A549 (cell line): ENCODE measurements around the gene MAP3K20. TPM values are rescaled to one million over a fixed set of nuclear protein-coding genes. Genes with fewer than 3 reads are reported as not detected.
A peak's percentile ranks its signal among the peaks of the same experiment; 100 is the strongest.

Experiments used
- ATAC-seq, 2 experiments: fragments of 200-7000 bp in 1 of 2; fragments of >200 bp in 1 of 2; cut with Nextera tagmentation in 1 of 2; cut with Tn5 transposase in 1 of 2; 3 replicates each; pipeline versions ENCODE4 v1.8.0 to v1.9.1; 2018 to 2020; ENCODE audit warnings: mild to moderate bottlenecking in 1 of 2, moderate library complexity in 1 of 2
- CTCF ChIA-PET: fragments of 300-600 bp; sonication (Branson Sonifier 250); formaldehyde crosslinking; extraction: SDS; loops from one replicate; lab custom pipeline; 2021; ENCODE audit warnings: antibody characterized with exemption, inconsistent platforms; lab: Yijun Ruan, JAX
- POLR2A ChIA-PET: fragments of 350-600 bp; formaldehyde crosslinking; extraction: SDS; loops from one replicate; lab custom pipeline; 2021; ENCODE audit warnings: antibody characterized with exemption, inconsistent platforms; lab: Yijun Ruan, JAX
- DNase-seq, 2 experiments: peaks; one replicate each; pipeline versions ENCODE4 v3.0.0 to v3.0.0-alpha.2; 2011 to 2016; ENCODE audit warnings: low read depth in 1 of 2, low spot score in 1 of 2
- FAIRE-seq: peaks from 2 replicates; lab custom pipeline; 2011; peaks lifted over from hg19 to GRCh38; lab: Jason Lieb, UNC
- H3K27ac ChIP-seq, 2 experiments: fragments of >200 bp; sonication (Bioruptor Twin); formaldehyde crosslinking; 3 replicates each; pipeline ENCODE4 v1.5.1; 2016 to 2017
- H3K4me1 ChIP-seq: fragments of >200 bp; sonication (Bioruptor Twin); formaldehyde crosslinking; 3 replicates; pipeline ENCODE4 v1.6.1; 2016
- H3K4me2 ChIP-seq: fragments of >200 bp; sonication (Bioruptor Twin); formaldehyde crosslinking; 3 replicates; pipeline ENCODE4 v1.6.1; 2016
- H3K4me3 ChIP-seq: fragments of >200 bp; sonication (Bioruptor Twin); formaldehyde crosslinking; 3 replicates; pipeline ENCODE4 v1.5.1; 2016
- H3K9me3 ChIP-seq: fragments of >200 bp; sonication (Bioruptor Twin); formaldehyde crosslinking; 3 replicates; pipeline ENCODE4 v1.6.1; 2016
- BHLHE40 ChIP-seq: IDR thresholded peaks from 2 replicates; pipeline ENCODE4 v1.6.1; 2012; ENCODE audit warnings: low read depth, low read length, inconsistent platforms
- CBX2 ChIP-seq: fragments of 200-600 bp; sonication (generic); IDR thresholded peaks from 2 replicates; pipeline ENCODE4 v1.6.1; 2016; ENCODE audit warnings: low read depth, mild to moderate bottlenecking, borderline replicate concordance
- CBX8 ChIP-seq: fragments of 200-600 bp; sonication (generic); IDR thresholded peaks from 2 replicates; pipeline ENCODE4 v1.6.1; 2016
- CEBPB ChIP-seq, 2 experiments: fragments of >200 bp in 1 of 2; sonication (Bioruptor Twin) in 1 of 2; formaldehyde crosslinking in 1 of 2; IDR thresholded peaks; 2 replicates each; pipeline ENCODE4 v1.6.1; 2012 to 2016
- CHD2 ChIP-seq: fragments of 150-350 bp; IDR thresholded peaks from 2 replicates; pipeline ENCODE4 v1.6.1; 2014; ENCODE audit warnings: low read length; ENCODE audit not compliant: partially characterized antibody
- EHMT2 ChIP-seq: fragments of 200-600 bp; sonication (generic); IDR thresholded peaks from 2 replicates; pipeline ENCODE4 v1.6.1; 2016; ENCODE audit warnings: antibody characterized with exemption, low read depth, mild to moderate bottlenecking, moderate library complexity
- ESRRA ChIP-seq: fragments of 150-350 bp; IDR thresholded peaks from 2 replicates; pipeline ENCODE4 v1.6.1; 2014; ENCODE audit warnings: mild to moderate bottlenecking, low read length, borderline replicate concordance
- FOSL2 ChIP-seq, 2 experiments: fragments of 450-650 bp in 1 of 2; fragments of >200 bp in 1 of 2; sonication (Bioruptor Twin) in 1 of 2; formaldehyde crosslinking; IDR thresholded peaks; 2 replicates each; pipeline versions ENCODE4 v1.5.0 to v1.6.1; 2016 to 2020; ENCODE audit warnings: mild to moderate bottlenecking in 1 of 2, moderate library complexity in 1 of 2
- FOXS1 ChIP-seq: fragments of 250-450 bp; sonication (Bioruptor Pico); IDR thresholded peaks from 2 replicates; pipeline ENCODE4 v1.5.0; 2020; ENCODE audit warnings: mild to moderate bottlenecking, moderate library complexity
- HOXA7 ChIP-seq: fragments of 250-450 bp; sonication (Bioruptor Pico); IDR thresholded peaks from 2 replicates; pipeline ENCODE4 v1.5.0; 2020; ENCODE audit warnings: mild to moderate bottlenecking, moderate library complexity
- HOXB13 ChIP-seq: fragments of 250-450 bp; sonication (Bioruptor Pico); IDR thresholded peaks from 2 replicates; pipeline ENCODE4 v1.5.0; 2020; ENCODE audit warnings: low read depth, mild to moderate bottlenecking, moderate library complexity
- JUN ChIP-seq, 2 experiments: fragments of >200 bp; sonication (Bioruptor Twin); formaldehyde crosslinking; IDR thresholded peaks; 2 replicates in 1 of 2; 3 replicates in 1 of 2; pipeline ENCODE4 v1.6.1; 2016 to 2017
- KDM5A ChIP-seq: fragments of 200-600 bp; sonication (generic); IDR thresholded peaks from 2 replicates; pipeline ENCODE4 v1.6.1; 2016; ENCODE audit warnings: antibody characterized with exemption, mild to moderate bottlenecking
- MAFK ChIP-seq: fragments of 450-650 bp; IDR thresholded peaks from 2 replicates; pipeline ENCODE4 v1.6.1; 2014; ENCODE audit not compliant: partially characterized antibody
- MAZ ChIP-seq: fragments of 150-350 bp; IDR thresholded peaks from 2 replicates; pipeline ENCODE4 v1.6.1; 2014; ENCODE audit warnings: antibody characterized with exemption, low read depth, low read length, borderline replicate concordance
- PHF8 ChIP-seq: fragments of 200-600 bp; sonication (generic); IDR thresholded peaks from 2 replicates; pipeline ENCODE4 v1.6.1; 2016; ENCODE audit warnings: low read depth, mild to moderate bottlenecking, antibody characterized with exemption, moderate library complexity, borderline replicate concordance
- RAD21 ChIP-seq, 2 experiments: fragments of >200 bp in 1 of 2; sonication (Bioruptor Twin) in 1 of 2; formaldehyde crosslinking in 1 of 2; IDR thresholded peaks in 1 of 2; conservative IDR thresholded peaks in 1 of 2; 2 replicates in 1 of 2; 3 replicates in 1 of 2; pipeline ENCODE4 v1.6.1; 2012 to 2018; ENCODE audit warnings: inconsistent platforms in 1 of 2
- RNF2 ChIP-seq: fragments of 200-600 bp; sonication (generic); IDR thresholded peaks from 2 replicates; pipeline ENCODE4 v1.6.1; 2016; ENCODE audit warnings: low read depth, mild to moderate bottlenecking, antibody characterized with exemption, moderate library complexity, borderline replicate concordance
- ZC3H11A ChIP-seq: fragments of 450-650 bp; IDR thresholded peaks from 2 replicates; pipeline ENCODE4 v1.6.1; 2014; ENCODE audit warnings: antibody characterized with exemption, mild to moderate bottlenecking
- ZFP36 ChIP-seq: fragments of 450-650 bp; IDR thresholded peaks from 2 replicates; pipeline ENCODE4 v1.6.1; 2014; ENCODE audit warnings: borderline replicate concordance; ENCODE audit not compliant: partially characterized antibody
- ZNF302 ChIP-seq: fragments of 250-450 bp; sonication (Bioruptor Pico); IDR thresholded peaks from 2 replicates; pipeline ENCODE4 v1.9.0; 2021; ENCODE audit warnings: inconsistent platforms, mild to moderate bottlenecking, moderate library complexity
- WGBS: methylation state at CpG from one replicate; pipeline ENCODE4 v1.1.6; 2017; ENCODE audit errors: missing lambda C conversion rate; 5-methylcytosine and 5-hydroxymethylcytosine counted together
- polyA plus RNA-seq, 4 experiments: library from polyadenylated mRNA; depleted of rRNA in 3 of 4; stranded (reverse); fragments of >200 nt; fragmentation: RNase III in 1 of 4; extraction: RNeasy Plus Mini Kit Qiagen cat#74134 plus additional on column Dnase treatment in 1 of 4; gene quantifications; 2 replicates in 3 of 4; 3 replicates in 1 of 4; pipeline ENCODE4 v1.2.3, GENCODE V29; 2011 to 2017
- TF ChIP-seq, protein P1 (sequence below): IDR thresholded peaks from 2 replicates; pipeline ENCODE4 v1.6.1; 2012
- TF ChIP-seq, protein P2 (sequence below): fragments of >200 bp; sonication (Bioruptor Twin); formaldehyde crosslinking; IDR thresholded peaks from 3 replicates; pipeline ENCODE4 v1.5.1; 2016
- TF ChIP-seq, protein P3 (sequence below): fragments of 250-450 bp; sonication (Bioruptor Pico); IDR thresholded peaks from 2 replicates; pipeline ENCODE4 v1.5.0; 2020; ENCODE audit warnings: low read depth, mild to moderate bottlenecking, moderate library complexity

The MAP3K20 gene
- polyA plus RNA-seq, 2 of the 4 experiments (the other 2 are of a cell fraction) = 34.7 to 80.7 TPM

DNA sequence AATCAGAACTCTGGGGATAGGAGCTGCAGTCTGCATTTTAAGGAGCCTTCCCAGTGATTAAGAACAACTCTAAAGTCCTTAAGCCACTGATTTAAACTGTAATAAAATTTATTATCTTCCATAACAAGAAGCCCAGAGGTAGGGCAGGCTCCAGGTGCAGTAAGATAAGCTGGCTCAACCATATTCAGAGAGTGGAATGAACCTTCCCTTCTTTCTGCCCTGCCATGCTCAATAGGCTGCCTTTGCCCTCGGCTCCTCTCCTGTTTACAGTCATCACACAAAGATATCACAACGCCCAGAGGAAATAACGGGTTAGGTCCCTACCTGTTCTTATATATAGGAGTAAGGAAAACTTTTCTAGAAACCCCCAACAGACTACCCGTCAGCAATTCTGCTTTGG lies 188.5 kb downstream of the MAP3K20 start:
- POLR2A ChIA-PET = no interaction called here
- FAIRE-seq = no peak
- no peak for DNase-seq

DNA sequence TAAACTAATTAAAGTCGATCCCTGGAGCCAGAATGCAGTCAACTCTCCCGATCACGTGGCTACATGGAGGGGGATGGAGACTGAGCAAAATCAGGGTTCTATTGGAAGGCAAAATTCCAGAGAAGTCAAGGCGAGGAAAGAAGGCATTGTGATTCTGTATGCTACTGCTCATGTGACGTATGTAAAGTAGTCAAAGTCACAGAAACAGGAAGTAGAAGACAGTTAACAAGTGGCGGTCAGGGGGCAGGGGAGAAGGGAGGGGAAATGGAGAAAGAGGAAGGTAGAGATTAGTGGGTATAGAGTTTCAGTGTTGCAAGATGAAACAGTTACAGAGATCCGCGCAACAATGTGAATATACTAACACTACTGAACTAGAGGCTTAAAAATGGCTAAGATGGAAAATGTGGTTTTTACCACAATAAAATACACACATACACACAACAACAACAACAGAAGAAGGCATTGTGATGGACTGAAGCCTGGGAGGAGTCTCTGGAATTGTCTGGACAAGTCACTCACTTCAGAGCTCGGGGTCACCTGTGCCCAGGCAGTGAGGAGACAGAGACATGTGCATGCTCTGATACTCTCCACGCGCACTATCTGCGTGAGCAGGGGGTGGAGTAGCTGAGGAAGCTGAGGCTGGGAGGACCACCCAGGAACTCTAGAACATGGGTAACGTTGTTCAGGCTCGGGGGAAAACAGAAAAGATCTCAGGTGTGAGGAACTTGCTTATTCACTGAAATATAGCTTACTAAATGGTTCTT lies 189.1 kb downstream of the MAP3K20 start:
- no peak for TF ChIP-seq FOXS1 (CRISPR knock-in tag)
- TF ChIP-seq FOSL2 (IDR thresholded peaks at IDR 0.05) = no peak
- no peak for TF ChIP-seq FOSL2 (CRISPR knock-in tag; IDR thresholded peaks at IDR 0.05)
- TF ChIP-seq ZC3H11A = no peak
- TF ChIP-seq EHMT2 = no peak
- TF ChIP-seq BHLHE40 = no peak
- TF ChIP-seq, protein P1, sequence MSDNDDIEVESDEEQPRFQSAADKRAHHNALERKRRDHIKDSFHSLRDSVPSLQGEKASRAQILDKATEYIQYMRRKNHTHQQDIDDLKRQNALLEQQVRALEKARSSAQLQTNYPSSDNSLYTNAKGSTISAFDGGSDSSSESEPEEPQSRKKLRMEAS = no peak
- TF ChIP-seq, protein P2, sequence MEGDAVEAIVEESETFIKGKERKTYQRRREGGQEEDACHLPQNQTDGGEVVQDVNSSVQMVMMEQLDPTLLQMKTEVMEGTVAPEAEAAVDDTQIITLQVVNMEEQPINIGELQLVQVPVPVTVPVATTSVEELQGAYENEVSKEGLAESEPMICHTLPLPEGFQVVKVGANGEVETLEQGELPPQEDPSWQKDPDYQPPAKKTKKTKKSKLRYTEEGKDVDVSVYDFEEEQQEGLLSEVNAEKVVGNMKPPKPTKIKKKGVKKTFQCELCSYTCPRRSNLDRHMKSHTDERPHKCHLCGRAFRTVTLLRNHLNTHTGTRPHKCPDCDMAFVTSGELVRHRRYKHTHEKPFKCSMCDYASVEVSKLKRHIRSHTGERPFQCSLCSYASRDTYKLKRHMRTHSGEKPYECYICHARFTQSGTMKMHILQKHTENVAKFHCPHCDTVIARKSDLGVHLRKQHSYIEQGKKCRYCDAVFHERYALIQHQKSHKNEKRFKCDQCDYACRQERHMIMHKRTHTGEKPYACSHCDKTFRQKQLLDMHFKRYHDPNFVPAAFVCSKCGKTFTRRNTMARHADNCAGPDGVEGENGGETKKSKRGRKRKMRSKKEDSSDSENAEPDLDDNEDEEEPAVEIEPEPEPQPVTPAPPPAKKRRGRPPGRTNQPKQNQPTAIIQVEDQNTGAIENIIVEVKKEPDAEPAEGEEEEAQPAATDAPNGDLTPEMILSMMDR = no peak
- 92% methylated on average over 14 of the region's 14 CpGs for WGBS
- Histone ChIP-seq H3K9me3 (no peaks in the 10 kb centered on the region), H3K27ac (no peak overlapping the region), H3K4me3 (no peak overlapping the region), H3K4me2 (no peak overlapping the region), H3K4me1 (no peaks in the 10 kb centered on the region)
- ATAC-seq (no peak), DNase-seq (no peak), FAIRE-seq (no peak)
- ChIA-PET CTCF (interaction anchor here (1.3 kb wide), 1 partner anchor 15 kb away, joined by 4 read pairs; no protein-coding TSS in a partner anchor), POLR2A (no interaction called here)

More for the DNA sequence above, 188.5 kb downstream of the MAP3K20 start:
- Histone ChIP-seq H3K9me3 (no peaks in the 10 kb centered on the region), H3K4me1 (no peaks in the 10 kb centered on the region), H3K4me2 (no peak overlapping the region), H3K4me3 (no peak overlapping the region), H3K27ac (no peak overlapping the region)
- TF ChIP-seq RNF2 (no peak), CEBPB (IDR thresholded peaks at IDR 0.05) (no peak), CBX2 (no peak), ZFP36 (no peak), RAD21 (conservative IDR thresholded peaks at IDR 0.05 in 1 of 2, IDR thresholded peaks at IDR 0.05 in 1 of 2) (no peak), MAFK (no peak), HOXA7 (CRISPR knock-in tag) (no peak), MAZ (no peak), JUN (IDR thresholded peaks at IDR 0.05) (no peak), ESRRA (no peak)
- TF ChIP-seq, protein P1 = no peak
- TF ChIP-seq, protein P3, sequence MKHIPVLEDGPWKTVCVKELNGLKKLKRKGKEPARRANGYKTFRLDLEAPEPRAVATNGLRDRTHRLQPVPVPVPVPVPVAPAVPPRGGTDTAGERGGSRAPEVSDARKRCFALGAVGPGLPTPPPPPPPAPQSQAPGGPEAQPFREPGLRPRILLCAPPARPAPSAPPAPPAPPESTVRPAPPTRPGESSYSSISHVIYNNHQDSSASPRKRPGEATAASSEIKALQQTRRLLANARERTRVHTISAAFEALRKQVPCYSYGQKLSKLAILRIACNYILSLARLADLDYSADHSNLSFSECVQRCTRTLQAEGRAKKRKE = no peak
- CTCF ChIA-PET = interaction anchor here (1.3 kb wide), 1 partner anchor 14 kb away, joined by 4 read pairs; no protein-coding TSS in a partner anchor
- no peak for ATAC-seq
- WGBS = 94% methylated on average over 4 of the region's 4 CpGs

DNA sequence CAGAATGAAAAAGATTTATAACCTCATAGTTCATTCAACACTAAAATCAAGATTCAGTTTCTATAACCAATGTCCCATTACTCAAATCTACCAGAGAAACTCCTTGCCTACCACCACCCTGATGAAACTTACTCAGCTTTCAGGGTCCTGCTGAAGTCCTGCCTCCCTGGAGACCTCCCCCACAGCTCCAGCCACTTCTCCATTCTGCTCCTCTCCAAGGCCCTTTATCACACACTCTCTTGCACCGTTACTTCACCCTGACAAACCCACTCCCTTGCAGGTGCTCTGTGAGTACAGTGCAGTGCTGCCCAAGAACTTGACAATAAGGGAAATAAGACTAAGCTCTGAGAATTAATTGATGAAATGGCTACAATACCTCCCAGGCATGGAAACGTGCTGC lies 195.5 kb downstream of the MAP3K20 start:
- CTCF ChIA-PET = interaction anchor here (1.2 to 1.4 kb wide), 3 partner anchors 10 to 243 kb away, joined by 3 to 4 read pairs (median 3); no protein-coding TSS in a partner anchor
- ATAC-seq = peak in 1 of 2 experiments; percentile 25; a peak in 2 of 6 replicates
- Histone ChIP-seq H3K9me3 (no peaks in the 10 kb centered on the region), H3K4me2 (no peak overlapping the region), H3K27ac (no peak overlapping the region), H3K4me1 (0 out of 3 replicates have a peak, but pooled peaks cover 2% of the 10 kb centered on the region), H3K4me3 (no peak overlapping the region)
- no peak for DNase-seq
- POLR2A ChIA-PET = no interaction called here
- TF ChIP-seq CBX8 (no peak), PHF8 (no peak), MAFK (no peak), HOXB13 (CRISPR knock-in tag) (no peak), CHD2 (no peak), ESRRA (no peak), CBX2 (no peak), MAZ (no peak), HOXA7 (CRISPR knock-in tag) (no peak), RAD21 (conservative IDR thresholded peaks at IDR 0.05 in 1 of 2, IDR thresholded peaks at IDR 0.05 in 1 of 2) (no peak), KDM5A (no peak), ZNF302 (CRISPR knock-in tag) (no peak), JUN (IDR thresholded peaks at IDR 0.05) (no peak), BHLHE40 (no peak)
- TF ChIP-seq, protein P1 = no peak
- TF ChIP-seq, protein P3 = no peak
- 77% methylated on average over 2 of the region's 2 CpGs for WGBS
- no peak for FAIRE-seq
